NCI-H748 treated with DMSO at 0.1 percent for 48 hours (cell line): ENCODE measurements around the gene ZNF331.

Experiments
- DNase-seq: peaks from one replicate; lab custom pipeline; 2025; lab: John Stamatoyannopoulos, UW

ZNF331 gene

DNA sequence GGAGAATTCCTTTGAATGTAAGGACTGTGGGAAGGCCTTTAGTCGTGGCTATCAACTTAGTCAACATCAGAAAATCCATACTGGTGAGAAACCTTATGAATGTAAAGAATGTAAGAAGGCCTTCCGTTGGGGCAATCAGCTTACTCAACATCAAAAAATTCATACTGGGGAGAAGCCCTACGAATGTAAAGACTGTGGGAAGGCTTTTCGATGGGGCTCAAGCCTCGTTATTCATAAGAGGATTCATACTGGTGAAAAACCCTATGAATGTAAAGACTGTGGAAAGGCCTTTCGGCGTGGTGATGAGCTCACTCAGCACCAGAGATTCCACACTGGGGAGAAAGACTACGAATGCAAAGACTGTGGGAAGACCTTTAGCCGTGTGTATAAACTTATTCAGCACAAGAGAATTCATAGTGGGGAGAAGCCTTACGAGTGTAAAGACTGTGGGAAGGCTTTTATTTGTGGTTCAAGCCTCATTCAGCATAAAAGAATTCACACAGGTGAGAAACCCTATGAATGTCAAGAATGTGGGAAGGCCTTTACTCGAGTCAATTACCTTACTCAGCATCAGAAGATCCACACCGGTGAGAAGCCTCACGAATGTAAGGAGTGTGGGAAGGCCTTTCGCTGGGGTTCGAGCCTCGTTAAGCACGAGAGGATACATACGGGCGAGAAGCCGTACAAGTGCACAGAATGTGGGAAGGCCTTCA lies 39.2 kb downstream of the ZNF331 start:
- no peak for DNase-seq

DNA sequence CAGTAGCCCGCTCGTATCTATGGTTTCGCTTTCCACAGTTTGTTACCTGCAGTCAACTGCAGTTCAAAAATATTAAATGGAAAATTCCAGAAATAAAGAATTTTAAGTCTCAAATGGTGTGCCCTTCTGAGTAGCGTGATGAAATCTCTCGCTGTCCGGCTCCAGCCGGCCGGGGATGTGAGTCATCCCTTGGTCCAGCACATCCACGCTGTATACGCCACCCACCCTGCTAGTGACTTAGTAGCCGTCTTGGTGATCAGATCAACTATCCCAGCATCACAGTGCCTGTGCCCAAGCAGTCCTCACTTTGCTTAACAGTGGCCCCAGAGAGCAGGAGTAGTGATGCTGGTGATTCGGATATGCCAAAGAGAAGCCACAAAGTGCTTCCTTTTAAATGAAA lies 40.0 kb downstream of the ZNF331 start:
- no peak for DNase-seq

DNA sequence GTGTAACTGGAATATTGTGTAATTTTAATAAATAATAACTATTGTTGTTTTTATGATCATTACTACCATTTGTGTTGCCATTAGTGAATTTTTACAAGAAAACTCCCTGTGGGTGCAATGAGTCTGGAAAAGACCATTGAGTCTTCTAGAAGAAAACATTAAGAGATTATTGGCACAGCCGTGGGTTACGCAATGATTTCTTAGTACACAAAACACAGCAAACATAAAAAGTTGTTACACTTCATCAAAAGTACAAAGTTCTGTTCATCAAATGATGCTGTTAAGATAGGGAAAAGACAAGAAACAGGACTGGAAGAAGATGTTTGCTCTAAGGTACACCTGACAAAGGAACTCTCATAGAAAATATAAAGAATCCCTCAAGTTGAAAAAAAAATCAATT lies 41.6 kb downstream of the ZNF331 start:
- no peak for DNase-seq

DNA sequence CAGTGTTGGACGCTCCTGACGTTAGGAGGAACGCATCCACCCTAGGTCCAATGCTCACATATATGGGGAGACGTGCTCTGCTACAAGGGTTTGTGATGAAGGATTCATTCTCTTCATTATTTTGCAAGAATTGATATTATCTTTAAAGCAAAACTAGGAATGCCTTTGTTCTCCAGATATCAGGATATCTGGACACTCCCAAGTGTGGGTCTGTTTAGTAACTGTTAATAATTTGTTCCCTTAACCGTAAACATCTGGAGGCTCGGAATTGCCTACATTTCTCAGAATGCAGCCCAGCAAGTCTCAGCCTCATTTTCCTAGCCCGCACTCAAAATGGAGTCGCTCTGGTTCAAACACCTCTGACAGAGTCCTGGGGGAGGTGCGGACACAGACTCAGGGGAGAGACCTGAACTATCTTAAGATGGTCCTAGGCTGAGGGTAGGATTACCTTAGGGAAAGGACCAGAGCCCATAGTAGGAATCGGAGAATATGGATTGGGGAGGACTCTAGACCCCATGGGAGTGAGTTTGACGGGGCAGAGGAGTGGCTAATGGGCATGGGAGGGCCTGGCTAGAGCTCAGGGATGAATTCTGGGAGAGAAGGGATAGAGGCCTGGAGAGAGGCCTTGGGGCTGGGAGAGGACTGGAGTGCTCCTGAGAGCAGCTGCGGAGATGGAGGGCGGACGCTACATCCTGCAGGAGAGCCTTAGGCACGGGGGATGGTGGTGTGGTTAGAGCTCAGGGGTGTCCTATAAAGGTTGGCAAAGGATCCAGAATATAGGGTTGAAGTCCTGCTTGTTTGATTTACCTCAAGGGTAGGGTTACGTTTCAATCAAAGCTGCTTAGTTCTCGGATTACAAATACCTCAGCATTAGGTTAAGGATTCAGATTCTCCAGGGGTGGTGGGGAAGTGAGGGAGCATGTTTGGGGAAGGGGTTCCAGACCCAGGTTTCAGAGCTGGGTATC lies 43.2 kb downstream of the ZNF331 start:
- no peak for DNase-seq

DNA sequence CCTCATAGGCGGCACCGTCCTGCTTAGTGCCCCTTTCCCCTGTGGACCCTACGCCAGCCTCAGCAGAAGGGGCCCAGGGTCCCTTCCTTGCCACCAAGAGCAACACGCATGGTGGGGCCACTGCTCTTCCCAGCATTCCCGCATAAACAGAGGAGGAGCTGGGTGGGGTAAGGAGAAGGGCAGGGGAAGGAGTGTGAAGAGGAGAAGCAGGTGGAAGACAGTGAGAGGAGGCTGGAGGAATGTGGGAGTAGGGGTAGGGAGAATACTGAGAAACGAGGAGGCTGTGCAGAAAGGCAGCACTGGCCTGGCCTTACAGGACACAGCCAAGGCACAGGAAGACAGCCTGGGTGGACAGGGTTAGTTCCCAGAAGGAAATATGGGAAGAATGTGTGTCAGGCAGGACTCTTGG lies 43.9 kb downstream of the ZNF331 start:
- no peak for DNase-seq

DNA sequence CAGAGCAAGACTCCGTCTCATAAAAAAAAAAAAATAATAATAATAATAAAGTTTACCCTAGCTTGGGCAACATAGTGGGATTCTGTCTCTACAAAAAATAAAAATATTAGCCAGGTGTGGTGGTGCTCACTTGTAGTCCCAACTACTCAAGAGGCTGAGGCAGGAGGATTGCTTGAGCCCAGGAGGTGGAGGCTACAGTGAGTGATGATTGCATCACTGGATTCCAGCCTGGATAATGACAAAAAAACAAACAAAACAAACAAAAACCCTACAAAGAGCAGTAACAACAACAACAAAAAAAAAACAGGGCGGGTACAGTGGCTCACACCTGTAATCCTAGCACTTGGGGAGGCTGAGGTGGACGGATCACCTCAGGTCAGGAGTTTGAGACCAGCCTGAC lies 45.2 kb downstream of the ZNF331 start:
- no peak for DNase-seq

DNA sequence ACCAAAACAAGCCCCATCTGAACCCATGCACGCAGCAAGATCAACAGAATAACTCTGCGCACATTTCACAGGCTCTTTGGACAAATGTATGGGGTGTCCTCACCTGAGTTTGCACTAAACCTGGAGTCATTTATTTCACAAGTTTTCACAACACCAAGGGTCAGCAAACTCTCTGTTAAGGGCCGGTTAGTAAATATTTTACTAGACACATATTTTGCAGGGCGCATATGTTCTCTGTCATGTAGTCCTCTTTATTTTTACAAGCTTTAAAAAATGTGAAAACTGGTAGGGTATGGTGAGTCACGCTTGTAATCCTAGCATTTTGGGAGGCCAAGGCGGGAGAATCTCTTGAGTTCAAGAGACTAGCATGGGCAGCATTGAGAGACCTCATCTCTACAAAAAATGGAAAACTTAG lies 48.3 kb downstream of the ZNF331 start:
- DNase-seq = no peak

DNA sequence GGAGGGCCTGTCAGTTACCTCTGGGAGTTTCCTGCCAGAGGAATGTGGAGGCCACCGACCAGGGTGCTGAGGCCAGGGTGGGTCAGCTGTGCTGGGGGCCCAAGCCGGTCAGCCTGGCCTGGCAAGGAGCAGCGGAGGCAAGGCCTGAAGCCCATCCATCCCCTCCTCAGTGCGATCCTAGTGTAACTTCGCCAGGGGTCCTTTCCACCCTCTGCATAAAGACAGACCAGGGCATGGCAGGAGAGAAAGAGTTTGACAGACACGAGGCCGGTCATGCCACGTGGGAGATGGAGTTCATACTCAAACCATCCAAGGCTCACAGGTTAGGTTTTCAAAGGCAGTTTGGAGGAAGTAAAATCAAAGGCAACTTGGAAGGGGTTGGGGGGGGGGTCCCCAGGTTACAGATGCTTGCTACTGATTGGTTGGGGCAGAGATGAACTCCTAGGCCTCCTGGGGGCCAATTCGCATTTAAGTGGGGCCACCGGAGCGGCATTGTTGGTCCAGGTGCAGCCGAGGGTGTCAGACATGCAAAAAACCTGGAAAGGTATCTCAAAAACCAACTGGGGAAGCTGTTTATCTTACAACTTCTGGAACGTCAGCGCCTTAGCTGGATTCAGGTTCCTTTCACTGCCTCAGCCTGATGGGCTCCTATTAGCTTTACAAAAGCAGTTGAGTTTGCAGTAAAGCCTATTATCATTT lies 57.0 kb downstream of the ZNF331 start:
- DNase-seq = no peak

DNA sequence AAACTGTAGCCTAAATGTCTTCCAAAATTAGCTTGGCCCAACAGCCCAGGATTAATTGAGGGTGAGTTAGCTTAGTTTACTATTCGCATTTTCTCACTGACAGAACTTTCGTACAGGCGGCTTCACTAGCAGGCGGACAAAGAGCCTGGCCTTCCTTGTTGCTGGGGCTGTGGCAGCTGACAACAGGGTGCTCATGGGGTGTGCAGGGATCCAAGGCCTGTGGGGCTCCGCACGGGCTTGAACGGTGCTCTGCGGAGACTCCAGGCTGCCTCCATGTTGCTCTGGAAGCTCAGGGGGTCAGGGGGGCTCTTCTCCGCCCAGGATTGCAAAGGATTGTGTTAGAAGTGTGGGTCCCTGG lies 57.5 kb downstream of the ZNF331 start:
- no peak for DNase-seq

DNA sequence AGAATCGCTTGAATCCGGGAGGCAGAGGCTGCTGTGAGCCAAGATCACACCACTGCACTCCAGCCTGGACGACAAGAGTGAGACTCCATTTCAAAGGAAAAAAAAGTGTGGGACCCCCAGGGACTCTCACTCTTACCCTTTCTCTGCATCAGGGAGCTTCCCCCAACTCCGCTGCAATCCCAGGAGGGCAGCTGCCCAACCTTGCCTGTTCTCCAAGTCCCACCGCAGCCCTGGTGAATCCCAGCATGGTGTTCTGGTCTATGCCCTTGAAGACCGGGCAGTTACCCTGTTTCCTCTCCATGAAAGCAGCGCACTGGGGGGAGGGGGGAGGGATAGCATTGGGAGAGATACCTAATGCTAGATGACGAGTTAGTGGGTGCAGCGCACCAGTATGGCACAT lies 58.1 kb downstream of the ZNF331 start:
- DNase-seq = no peak

DNA sequence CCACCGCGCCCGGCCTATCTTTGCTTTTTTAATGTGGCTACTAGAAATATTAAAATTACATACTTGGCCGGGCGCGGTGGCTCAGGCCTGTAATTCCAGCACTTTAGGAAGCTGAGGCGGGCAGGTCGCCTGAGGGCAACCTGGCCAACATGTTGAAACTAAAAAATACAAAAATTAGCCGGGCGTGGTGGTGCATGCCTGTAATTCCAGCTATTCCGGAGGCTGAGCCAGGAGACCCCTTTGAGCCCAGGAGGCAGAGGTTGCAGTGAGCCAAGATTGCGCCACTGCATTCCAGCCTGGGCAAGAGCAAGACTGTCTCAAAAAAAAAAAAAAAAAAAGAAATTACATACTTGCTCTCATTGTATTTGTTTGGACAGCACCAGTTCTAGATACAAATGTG lies 59.1 kb downstream of the ZNF331 start:
- no peak for DNase-seq

DNA sequence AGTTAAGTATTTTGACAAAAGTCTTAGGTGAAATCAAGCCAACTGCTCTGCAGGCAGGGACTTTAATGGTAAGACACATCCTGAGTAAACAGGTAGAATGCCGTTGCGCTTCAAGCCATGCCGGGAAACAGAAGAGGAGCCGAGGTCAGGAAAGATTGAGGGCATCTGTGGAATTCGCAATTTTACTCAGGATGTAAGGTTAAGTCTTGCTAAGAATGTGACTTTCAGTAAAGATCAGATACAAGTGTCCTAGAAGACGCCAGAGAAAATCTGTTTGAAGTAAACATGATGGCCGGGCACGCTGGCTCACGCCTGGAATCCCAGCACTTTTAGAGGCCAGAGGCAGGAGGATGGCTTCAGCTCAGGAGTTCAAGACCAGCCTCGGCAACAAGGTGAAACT lies 60.4 kb downstream of the ZNF331 start:
- no peak for DNase-seq

DNA sequence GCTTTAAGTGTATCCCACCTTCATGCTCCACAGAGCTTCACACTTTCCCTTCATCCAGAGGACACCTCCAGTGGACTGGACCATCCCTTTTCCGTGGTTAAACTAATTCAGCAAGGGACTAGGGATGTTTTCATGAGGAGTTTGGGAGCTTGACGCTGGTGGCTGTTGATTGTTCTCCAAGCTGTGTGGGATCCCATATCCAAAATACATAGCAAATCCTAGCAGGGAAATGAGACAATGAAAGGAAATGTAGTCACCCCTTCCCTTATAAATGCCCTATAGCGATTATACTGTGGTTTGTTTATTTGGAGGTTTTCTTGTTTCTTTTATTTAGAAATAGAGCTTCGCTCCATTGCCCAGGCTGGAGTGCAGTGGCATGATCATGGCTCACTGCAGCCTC lies 62.3 kb downstream of the ZNF331 start:
- DNase-seq = no peak

DNA sequence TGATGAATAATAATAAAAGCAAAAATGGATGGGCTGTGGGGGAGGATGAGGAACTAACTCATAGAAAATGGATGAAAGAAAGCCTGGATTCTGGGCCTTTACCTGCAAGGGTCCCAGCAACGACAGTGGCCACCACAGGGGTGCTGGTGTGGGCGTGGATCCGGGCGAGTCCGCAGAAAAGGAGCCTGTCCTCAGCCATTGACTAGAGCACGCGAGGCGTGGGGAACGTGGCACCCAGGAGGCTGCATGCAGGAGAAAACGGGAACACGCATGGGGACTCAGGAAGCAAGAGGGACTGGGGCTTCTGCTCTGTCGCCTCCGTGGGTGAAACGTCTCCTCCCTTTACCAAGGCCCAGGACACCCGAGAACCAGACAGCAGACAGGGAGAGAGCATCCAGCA lies 68.1 kb downstream of the ZNF331 start:
- DNase-seq = no peak

DNA sequence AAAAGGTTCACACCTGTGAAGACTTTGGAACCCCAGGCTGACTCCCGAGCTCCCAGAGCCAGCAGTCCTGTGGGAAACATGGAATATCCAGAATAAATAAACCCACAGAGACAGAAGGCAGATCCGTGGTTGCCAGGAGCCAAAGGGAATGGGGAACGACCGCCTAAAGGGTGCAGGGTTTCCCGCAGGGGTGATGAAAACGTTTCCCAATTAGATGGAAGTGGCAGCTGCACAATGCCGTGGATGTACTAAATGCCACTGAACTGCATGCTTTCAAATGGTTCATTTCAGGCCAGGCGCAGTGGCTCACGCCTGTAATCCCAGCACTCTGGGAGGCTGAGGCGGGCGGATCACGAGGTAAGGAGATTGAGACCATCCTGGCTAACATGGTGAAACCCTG lies 70.4 kb downstream of the ZNF331 start:
- DNase-seq = no peak

DNA sequence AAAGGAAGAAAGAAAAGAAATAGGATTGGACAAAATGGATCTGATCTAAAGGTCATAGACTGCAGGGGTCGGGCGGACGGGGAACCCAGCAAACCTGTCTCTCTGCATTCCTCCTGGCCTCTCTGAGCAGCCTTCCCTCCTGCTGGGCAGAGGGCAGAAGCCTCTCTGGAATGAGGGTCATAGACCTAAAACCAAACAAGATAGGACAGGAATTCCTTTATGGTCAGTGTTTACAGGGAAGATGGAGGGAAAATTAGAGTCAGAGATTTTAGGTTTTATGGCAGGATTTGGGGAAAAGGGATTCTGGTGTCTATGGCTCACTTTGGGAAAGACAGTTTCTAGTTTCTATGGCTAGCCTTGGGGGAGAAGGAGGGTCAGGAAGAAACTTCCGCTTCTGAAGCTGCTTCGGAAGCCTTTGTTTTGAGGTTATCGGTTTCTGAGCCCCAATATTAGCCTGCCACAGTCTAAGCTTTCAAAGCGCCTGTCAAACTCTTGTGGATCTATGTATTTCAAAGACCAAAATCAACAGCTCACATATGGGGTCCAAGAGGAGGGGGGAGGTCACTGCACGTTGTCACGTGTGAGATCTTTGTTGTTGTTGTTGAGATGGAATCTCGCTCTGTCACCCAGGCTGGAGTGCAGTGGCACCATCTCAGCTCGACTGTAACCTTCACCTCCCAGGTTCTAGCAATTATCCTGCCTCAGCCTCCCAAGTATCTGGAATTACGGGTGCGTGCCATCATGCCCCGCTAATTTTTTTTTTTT lies 75.0 kb downstream of the ZNF331 start:
- no peak for DNase-seq

DNA sequence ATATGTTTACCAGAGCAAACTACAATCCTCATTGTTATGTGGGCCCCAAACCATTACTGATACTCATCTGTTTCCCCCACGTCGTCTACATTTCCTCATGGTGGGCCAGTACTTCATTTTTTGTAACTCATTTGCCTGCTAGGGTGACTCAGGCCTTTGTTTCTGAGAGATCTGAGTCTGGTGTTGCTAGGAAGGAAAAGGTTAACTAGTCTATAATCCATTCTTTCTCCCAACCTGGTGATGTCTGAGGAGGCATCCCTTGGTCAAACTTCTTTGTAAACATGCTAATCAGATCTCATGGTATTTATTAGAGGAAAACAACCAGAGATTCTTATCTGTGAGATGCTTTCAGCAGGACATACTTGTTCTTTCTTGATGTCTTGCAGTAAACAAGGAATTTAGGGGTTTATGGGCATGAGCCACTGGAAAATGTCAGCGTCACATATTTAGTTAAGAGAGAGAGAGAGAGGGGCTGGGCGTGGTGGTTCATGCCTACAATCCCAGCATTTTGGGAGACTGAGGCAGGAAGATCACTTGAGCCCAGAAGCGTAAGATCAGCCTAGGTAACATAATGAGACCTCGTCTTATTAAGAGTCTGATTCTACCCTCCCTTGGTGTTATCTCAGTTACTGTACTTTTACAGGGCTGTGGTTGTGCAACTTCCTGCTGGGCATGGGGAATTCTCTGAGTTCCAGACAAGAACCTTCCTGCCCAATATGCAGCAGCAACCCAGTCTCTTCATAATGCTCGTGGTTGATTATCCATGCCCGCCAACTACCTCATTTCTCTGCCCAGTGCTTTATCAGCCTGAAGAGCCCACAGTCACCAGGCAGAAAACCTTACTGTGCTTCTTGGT lies 84.2 kb downstream of the ZNF331 start:
- DNase-seq = no peak

DNA sequence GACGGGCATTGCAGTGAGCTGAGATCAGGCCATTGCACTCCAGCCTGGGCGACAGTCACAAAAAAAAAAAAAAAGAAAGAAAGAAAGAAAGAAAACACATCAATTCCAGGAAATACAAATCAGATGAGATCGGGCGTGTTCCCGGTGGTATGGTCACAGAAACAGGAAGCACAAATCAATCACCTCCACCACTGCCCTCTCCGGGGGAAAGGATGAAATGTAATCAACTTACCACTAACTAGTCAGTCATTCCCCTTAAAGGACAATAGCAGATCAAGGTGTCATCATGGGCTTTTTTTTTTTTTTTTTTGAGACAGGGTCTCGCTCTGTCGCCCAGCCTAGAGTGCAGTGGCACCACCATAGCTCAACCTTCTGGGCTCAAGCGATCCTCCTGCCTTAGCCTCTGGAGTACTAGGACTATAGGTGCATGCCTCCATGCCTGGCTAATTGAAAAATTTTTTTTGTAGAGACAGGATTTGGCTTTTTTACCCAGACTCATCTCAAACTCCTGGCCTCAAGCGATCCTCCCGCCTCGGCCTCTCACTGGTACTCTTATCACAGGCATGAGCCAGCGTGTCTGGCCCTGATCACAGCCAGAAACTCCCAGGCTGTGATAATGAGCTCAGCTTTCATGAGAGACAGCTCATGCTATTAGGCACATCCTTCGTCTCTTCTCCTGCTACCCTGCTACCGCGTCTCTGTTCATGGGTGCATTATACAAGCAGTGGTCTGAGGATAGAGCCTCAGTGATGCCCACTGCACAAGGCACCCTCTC lies 87.0 kb downstream of the ZNF331 start:
- DNase-seq = no peak

DNA sequence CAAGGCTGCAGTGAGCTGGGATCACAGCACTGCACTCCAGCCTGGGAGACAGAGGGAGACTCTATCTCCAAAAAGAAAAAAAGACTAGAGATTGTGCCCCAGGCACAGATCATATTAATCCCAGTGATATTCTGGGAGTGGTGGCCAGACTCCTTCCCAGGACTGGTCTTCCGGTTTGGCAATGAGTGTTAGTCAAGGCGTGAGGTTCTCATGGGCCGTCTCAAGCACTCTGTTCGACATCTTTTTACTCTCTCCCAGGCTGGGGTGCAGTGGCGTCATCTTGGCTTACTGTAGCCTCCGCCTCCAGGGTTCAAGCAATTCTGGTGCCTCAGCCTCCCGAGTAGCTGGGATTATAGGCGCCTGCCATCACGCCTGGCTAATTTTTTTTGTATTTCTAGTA lies 88.5 kb downstream of the ZNF331 start:
- no peak for DNase-seq

DNA sequence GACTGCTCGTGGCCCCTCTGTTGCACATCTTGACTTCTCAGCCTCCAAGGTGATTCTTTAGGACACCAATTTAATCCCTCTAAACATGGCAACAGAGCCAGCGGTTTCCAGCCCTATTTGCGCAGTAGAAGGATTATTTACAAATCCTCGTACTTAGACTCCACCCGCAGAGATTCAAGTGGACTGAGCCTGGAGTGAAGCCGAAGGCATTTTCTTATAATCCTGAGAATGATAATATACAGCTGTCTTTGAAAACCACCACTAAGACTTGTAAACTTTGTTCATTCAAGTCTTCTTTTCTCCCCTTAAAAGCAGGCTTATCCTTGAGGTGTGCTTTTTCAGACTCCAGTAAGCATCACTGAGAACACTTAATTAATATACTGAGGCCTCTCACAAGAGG lies 89.0 kb downstream of the ZNF331 start:
- DNase-seq = no peak
